Esophagus muscularis mucosa (tissue), 3 donors: ENCODE results near the gene ANKRD13D.

Experiments used
- CTCF ChIP-seq, 3 experiments: fragments of 200-600 bp in 2 of 3; fragments of 450-650 bp in 1 of 3; sonication (generic) in 2 of 3; IDR thresholded peaks; one replicate each; pipeline ENCODE4 v1.5.1; 2017 to 2019; ENCODE audit warnings: antibody characterized with exemption in 3 of 3, mild to moderate bottlenecking in 2 of 3, moderate library complexity in 1 of 3
- POLR2A ChIP-seq: fragments of 450-650 bp; IDR thresholded peaks from one replicate; pipeline ENCODE4 v1.6.1; 2017; ENCODE audit warnings: antibody characterized with exemption, moderate library complexity, mild to moderate bottlenecking, low read depth
- POLR2AphosphoS5 ChIP-seq, 2 donors: sonication (generic); formaldehyde crosslinking; IDR thresholded peaks; one replicate each; pipeline ENCODE4 v1.6.1; 2017; ENCODE audit warnings: antibody characterized with exemption in 2 of 2

DNA sequence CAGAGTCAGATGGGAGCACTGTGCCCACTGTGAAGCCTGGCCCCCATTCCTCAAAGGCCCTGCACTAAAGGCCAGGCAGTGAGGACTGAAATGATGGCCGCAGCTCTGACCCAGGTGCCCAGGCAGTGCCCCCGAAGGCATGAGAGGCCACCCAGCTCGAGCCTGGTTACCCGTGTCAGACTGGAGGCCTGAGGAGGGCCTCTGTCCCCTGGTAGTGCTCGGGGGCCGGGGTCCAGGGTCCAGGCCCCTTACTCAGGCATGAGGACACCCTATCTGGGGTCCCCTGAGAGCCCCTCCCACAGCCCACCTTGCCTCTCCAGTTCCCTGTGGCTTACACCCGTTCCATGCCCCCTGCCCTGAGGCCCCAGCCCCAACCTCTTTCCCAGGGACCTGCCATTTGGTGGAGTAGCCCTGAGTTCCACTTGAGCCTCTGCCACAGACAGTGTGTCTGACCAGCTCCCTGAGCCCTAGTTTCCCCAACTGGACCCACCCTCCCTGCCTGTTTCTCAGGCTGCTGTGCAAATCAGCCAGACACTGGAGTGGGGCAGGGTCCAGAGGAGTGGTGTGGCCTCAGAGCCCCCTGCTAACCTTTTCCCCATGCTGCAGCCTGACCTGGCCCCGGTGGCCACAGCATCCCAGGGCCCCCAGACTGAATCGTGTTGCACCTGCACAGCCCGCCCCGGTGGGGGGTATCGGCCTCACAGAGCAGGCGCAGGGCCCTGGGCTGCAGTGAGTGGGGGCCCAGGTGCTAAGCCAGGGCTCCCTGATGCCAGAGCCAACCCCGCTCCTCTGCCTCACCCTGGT, 10.8 kb upstream of the ANKRD13D start:
- TF ChIP-seq CTCF (IDR thresholded peaks at IDR 0.05) (no peak), POLR2A (no peak), POLR2AphosphoS5 (IDR thresholded peaks at IDR 0.05) (no peak)
